ENCODE measurements around the gene THSD4.

DNA sequence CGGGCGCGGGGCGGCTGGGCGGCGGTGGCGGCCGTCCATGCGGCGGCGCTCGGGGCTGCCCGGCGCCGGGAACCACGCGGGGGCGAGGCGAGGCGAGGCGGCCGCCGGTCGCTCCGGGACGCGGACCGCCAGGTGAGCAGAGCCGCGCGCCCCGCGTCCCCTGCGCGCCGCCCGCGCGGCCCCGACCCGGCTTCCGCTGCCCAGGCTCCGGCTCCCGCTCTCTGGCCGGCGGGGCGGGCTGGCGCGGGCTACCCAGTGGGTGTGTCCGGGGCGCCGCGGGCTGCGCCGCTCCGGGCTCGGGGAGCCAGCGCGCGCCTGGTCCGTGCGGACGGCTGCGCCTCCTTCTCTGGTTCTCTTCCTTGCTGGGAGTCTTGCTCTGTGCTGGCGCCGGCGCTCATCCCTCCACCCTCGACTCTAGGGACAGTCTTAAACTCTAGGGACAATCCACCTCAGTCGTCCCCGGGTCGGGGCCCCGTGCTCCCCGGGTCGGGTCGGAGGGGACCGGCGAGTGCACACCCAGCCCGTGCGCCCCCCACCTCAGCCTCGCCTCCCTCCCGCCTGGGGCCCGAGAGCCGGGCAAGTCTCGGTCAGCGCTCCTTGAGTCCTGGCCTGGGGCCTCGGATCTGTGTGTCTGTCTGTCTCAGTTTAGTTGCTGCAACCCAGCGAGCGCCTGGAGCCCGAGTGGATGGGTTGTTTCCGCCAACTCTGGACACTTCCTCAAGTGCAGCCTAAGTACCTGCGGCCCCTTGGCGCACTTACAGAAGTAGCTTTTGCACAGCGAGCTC lies 488 bp downstream of the THSD4 start:
- TF ChIP-seq, protein P1, sequence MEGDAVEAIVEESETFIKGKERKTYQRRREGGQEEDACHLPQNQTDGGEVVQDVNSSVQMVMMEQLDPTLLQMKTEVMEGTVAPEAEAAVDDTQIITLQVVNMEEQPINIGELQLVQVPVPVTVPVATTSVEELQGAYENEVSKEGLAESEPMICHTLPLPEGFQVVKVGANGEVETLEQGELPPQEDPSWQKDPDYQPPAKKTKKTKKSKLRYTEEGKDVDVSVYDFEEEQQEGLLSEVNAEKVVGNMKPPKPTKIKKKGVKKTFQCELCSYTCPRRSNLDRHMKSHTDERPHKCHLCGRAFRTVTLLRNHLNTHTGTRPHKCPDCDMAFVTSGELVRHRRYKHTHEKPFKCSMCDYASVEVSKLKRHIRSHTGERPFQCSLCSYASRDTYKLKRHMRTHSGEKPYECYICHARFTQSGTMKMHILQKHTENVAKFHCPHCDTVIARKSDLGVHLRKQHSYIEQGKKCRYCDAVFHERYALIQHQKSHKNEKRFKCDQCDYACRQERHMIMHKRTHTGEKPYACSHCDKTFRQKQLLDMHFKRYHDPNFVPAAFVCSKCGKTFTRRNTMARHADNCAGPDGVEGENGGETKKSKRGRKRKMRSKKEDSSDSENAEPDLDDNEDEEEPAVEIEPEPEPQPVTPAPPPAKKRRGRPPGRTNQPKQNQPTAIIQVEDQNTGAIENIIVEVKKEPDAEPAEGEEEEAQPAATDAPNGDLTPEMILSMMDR (conservative IDR thresholded peaks at IDR 0.05 in 1 of 2, IDR thresholded peaks at IDR 0.05 in 1 of 2; ENCODE audit: low read depth in 1 of 2, low read length in 2 of 2): no peak
- no peak for TF ChIP-seq EZH2 (IDR thresholded peaks at IDR 0.05; ENCODE audit: low read length, missing control alignments)

All from fibroblast of lung (primary cell).